ENCODE data around the gene NIP7.

NIP7 gene

GRCh38 chr16:69384974-69385373 lies 45.4 kb downstream of the NIP7 start:
- DNase-seq (ENCODE audit: low read depth in 1 of 2, low spot score in 1 of 2) = no peak

- DNase-seq (ENCODE audit: low read depth in 1 of 2, low spot score in 1 of 2) = no peak
Measured at GRCh38 chr16:69386596-69386995, 47.0 kb downstream of the NIP7 start.
